Measurements from ENCODE around the gene SPIN3.

GRCh38 chrX:56987741-56988140, 7.6 kb downstream of the SPIN3 start:
- TF ChIP-seq CTCF (IDR thresholded peaks at IDR 0.05), result no peak
- TF ChIP-seq POLR2AphosphoS5 (IDR thresholded peaks at IDR 0.05; ENCODE audit: insufficient read depth in 1 of 2, low read depth in 1 of 2), result no peak
- no peak for TF ChIP-seq POLR2A (IDR thresholded peaks at IDR 0.05)

All from vagina (tissue), 2 donors.